Occipital lobe (tissue), 1 donor: ENCODE measurements around the gene KMT2A. TPM values are rescaled to one million over a fixed set of nuclear protein-coding genes. Genes with fewer than 3 reads are reported as not detected.

ENCODE experiments used
- total RNA-seq: library from RNA; depleted of rRNA; stranded (reverse); fragments of >200 nt; gene quantifications from one replicate; pipeline ENCODE4 v1.2.3, GENCODE V29; 2014

Gene KMT2A
- total RNA-seq, 1 donor from 2014 or later, result 55.4 TPM

Other genes with a start within 250 kb of the KMT2A start
- 1.2 TPM for gene JAML, start 211.5 kb upstream of the KMT2A start, total RNA-seq
- gene MPZL3, start 184.1 kb upstream of the KMT2A start, total RNA-seq, result 1.6 TPM
- gene MPZL2, start 172.2 kb upstream of the KMT2A start, total RNA-seq, result 1.4 TPM
- gene CD3E, start 131.8 kb upstream of the KMT2A start, total RNA-seq, result not detected
- not detected for gene CD3D, start 93.8 kb upstream of the KMT2A start, total RNA-seq
- gene CD3G, start 92.1 kb upstream of the KMT2A start, total RNA-seq, result not detected
- gene UBE4A, start 76.9 kb upstream of the KMT2A start, total RNA-seq, result 59.7 TPM
- 67.4 TPM for gene ATP5MG, start 34.9 kb upstream of the KMT2A start, total RNA-seq
- gene TTC36, start 91.0 kb downstream of the KMT2A start, total RNA-seq, result 2.7 TPM
- gene TMEM25, start 94.7 kb downstream of the KMT2A start, total RNA-seq, result 40.7 TPM
- gene IFT46, start 129.4 kb downstream of the KMT2A start, total RNA-seq, result 51.9 TPM
- 73.9 TPM for gene ARCN1, start 135.9 kb downstream of the KMT2A start, total RNA-seq
- gene PHLDB1, start 171.1 kb downstream of the KMT2A start, total RNA-seq, result 65.8 TPM
- not detected for gene TREH, start 243.2 kb downstream of the KMT2A start, total RNA-seq